H1 (cell line): ENCODE measurements around the gene SAFB. TPM values are rescaled to one million over a fixed set of nuclear protein-coding genes. Genes with fewer than 3 reads are reported as not detected.

Experiments used
- CTCF ChIA-PET: fragments of 300-600 bp; sonication (Branson Sonifier 250); formaldehyde crosslinking; loops from one replicate; lab custom pipeline; 2021; ENCODE audit not compliant: partially characterized antibody; lab: Charles Lee
- POLR2A ChIA-PET: fragments of 300-600 bp; sonication (Branson Sonifier 250); formaldehyde crosslinking; loops from one replicate; lab custom pipeline; 2021; ENCODE audit warnings: inconsistent platforms; ENCODE audit not compliant: partially characterized antibody; lab: Charles Lee
- DNase-seq, 2 experiments: peaks; one replicate each; pipeline versions ENCODE4 v3.0.0 to v3.0.0-alpha.2; 2010 to 2022; ENCODE audit warnings: low spot score in 2 of 2, low read depth in 1 of 2, mixed read lengths in 1 of 2
- FAIRE-seq: peaks from 2 replicates; lab custom pipeline; 2011; peaks lifted over from hg19 to GRCh38; lab: Jason Lieb, UNC
- H2AFZ ChIP-seq: 2 replicates; pipeline ENCODE4 v1.8.1; 2012; ENCODE audit warnings: low read length, inconsistent platforms
- H2AK5ac ChIP-seq: 2 replicates; pipeline ENCODE4 v1.6.1; 2013; ENCODE audit warnings: low read depth, low read length
- H2BK120ac ChIP-seq: replicated peaks from 2 replicates; pipeline ENCODE3; 2013; ENCODE audit warnings: low read depth, low read length, inconsistent platforms
- H2BK12ac ChIP-seq: 2 replicates; pipeline ENCODE4 v1.6.1; 2013; ENCODE audit warnings: low read depth, low read length
- H2BK15ac ChIP-seq: 2 replicates; pipeline ENCODE4 v1.6.1; 2013; ENCODE audit warnings: low read length
- H2BK20ac ChIP-seq: 2 replicates; pipeline ENCODE4 v1.6.1; 2013; ENCODE audit warnings: low read length
- H2BK5ac ChIP-seq: 2 replicates; pipeline ENCODE4 v1.6.1; 2013; ENCODE audit warnings: low read depth, low read length
- H3K14ac ChIP-seq: 2 replicates; pipeline ENCODE4 v1.6.1; 2013; ENCODE audit warnings: inconsistent platforms; ENCODE audit not compliant: insufficient read length
- H3K18ac ChIP-seq: 2 replicates; pipeline ENCODE4 v1.6.1; 2013; ENCODE audit warnings: low read length; ENCODE audit errors: extremely low read depth
- H3K23ac ChIP-seq: 2 replicates; pipeline ENCODE4 v1.6.1; 2013; ENCODE audit warnings: inconsistent platforms; ENCODE audit not compliant: insufficient read length
- H3K23me2 ChIP-seq: 2 replicates; pipeline ENCODE4 v1.6.1; 2013; ENCODE audit warnings: low read depth, low read length
- H3K27ac ChIP-seq: 2 replicates; pipeline ENCODE4 v1.6.1; 2011; ENCODE audit warnings: low read depth, low read length, inconsistent platforms
- H3K27me3 ChIP-seq, 4 experiments: replicated peaks in 1 of 4; 1 replicate in 1 of 4; 2 replicates in 3 of 4; pipeline versions ENCODE4 v1.6.1 to v1.8.1; 2011 to 2013; ENCODE audit warnings: low read length in 3 of 4, mild to moderate bottlenecking in 3 of 4, inconsistent platforms in 2 of 4, mixed read lengths in 2 of 4, moderate library complexity in 1 of 4; ENCODE audit not compliant: control insufficient read depth in 3 of 4, insufficient read depth in 3 of 4; ENCODE audit errors: extremely low read depth in 1 of 4
- H3K36me3 ChIP-seq, 4 experiments: 2 replicates each; pipeline versions ENCODE4 v1.6.1 to v1.8.1; 2011 to 2013; ENCODE audit warnings: mild to moderate bottlenecking in 4 of 4, low read length in 3 of 4, moderate library complexity in 2 of 4, control low read depth in 1 of 4, inconsistent platforms in 1 of 4; ENCODE audit not compliant: insufficient read depth in 4 of 4, control insufficient read depth in 2 of 4
- H3K4ac ChIP-seq: replicated peaks from 2 replicates; pipeline ENCODE3; 2013; ENCODE audit warnings: low read length, low read depth, mixed read lengths, inconsistent platforms; ENCODE audit not compliant: insufficient read length
- H3K4me1 ChIP-seq, 4 experiments: replicated peaks in 1 of 4; 1 replicate in 1 of 4; 2 replicates in 3 of 4; pipeline versions ENCODE4 v1.6.1 to v1.8.1; 2011 to 2013; ENCODE audit warnings: low read length in 3 of 4, inconsistent platforms in 2 of 4, mixed read lengths in 1 of 4; ENCODE audit not compliant: insufficient read depth in 4 of 4, control insufficient read depth in 3 of 4
- H3K4me2 ChIP-seq, 2 experiments: 2 replicates each; pipeline versions ENCODE4 v1.6.1 to v1.8.1; 2011 to 2013; ENCODE audit warnings: low read depth in 2 of 2, low read length in 2 of 2, control low read depth in 1 of 2, inconsistent platforms in 1 of 2, mild to moderate bottlenecking in 1 of 2; ENCODE audit not compliant: insufficient read depth in 1 of 2
- H3K4me3 ChIP-seq, 4 experiments: fragments of 200-600, 300-600 bp in 1 of 4; sonication (generic), shearing (Covaris generic), sonication (Bioruptor Twin) in 1 of 4; 2 replicates each; pipeline versions ENCODE4 v1.5.1 to v1.8.1; 2011 to 2016; ENCODE audit warnings: low read length in 4 of 4, low read depth in 3 of 4, control low read depth in 2 of 4, inconsistent platforms in 2 of 4, mild to moderate bottlenecking in 2 of 4, mixed read lengths in 1 of 4, moderate library complexity in 1 of 4; ENCODE audit not compliant: insufficient read depth in 2 of 4; ENCODE audit errors: extremely low read depth in 1 of 4
- H3K56ac ChIP-seq: replicated peaks from 2 replicates; pipeline ENCODE3; 2013; ENCODE audit warnings: low read depth, mild to moderate bottlenecking, mixed read lengths, low read length, inconsistent platforms; ENCODE audit not compliant: insufficient read length
- H3K79me1 ChIP-seq: 2 replicates; pipeline ENCODE4 v1.6.1; 2013; ENCODE audit warnings: low read depth, low read length, control low read depth
- H3K79me2 ChIP-seq, 2 experiments: 2 replicates each; pipeline versions ENCODE4 v1.6.1 to v1.8.1; 2012 to 2013; ENCODE audit warnings: low read length in 2 of 2, mild to moderate bottlenecking in 2 of 2, inconsistent platforms in 1 of 2; ENCODE audit not compliant: insufficient read depth in 2 of 2, control insufficient read depth in 1 of 2
- H3K9ac ChIP-seq, 4 experiments: replicated peaks in 1 of 4; 1 replicate in 1 of 4; 2 replicates in 3 of 4; pipeline versions ENCODE4 v1.6.1 to v1.8.1; 2011 to 2013; ENCODE audit warnings: low read depth in 3 of 4, low read length in 3 of 4, control low read depth in 2 of 4, mild to moderate bottlenecking in 2 of 4, moderate library complexity in 2 of 4, inconsistent platforms in 1 of 4; ENCODE audit errors: extremely low read depth in 1 of 4
- H3K9me3 ChIP-seq, 2 experiments: 2 replicates each; pipeline versions ENCODE4 v1.6.1 to v1.8.1; 2012 to 2013; ENCODE audit warnings: mild to moderate bottlenecking in 2 of 2, moderate library complexity in 2 of 2, control low read depth in 1 of 2, inconsistent platforms in 1 of 2, low read depth in 1 of 2, low read length in 1 of 2, mixed read lengths in 1 of 2; ENCODE audit not compliant: insufficient read depth in 2 of 2
- H4K20me1 ChIP-seq, 2 experiments: replicated peaks in 1 of 2; 2 replicates each; pipeline versions ENCODE3 to v1.8.1; 2011 to 2013; ENCODE audit warnings: inconsistent platforms in 2 of 2, low read length in 2 of 2, mild to moderate bottlenecking in 1 of 2; ENCODE audit not compliant: insufficient read depth in 2 of 2, control insufficient read depth in 1 of 2
- H4K5ac ChIP-seq: 2 replicates; pipeline ENCODE4 v1.6.1; 2013; ENCODE audit warnings: low read length, low read depth, mixed read lengths, inconsistent platforms; ENCODE audit not compliant: insufficient read length
- H4K8ac ChIP-seq: 2 replicates; pipeline ENCODE4 v1.8.0; 2013; ENCODE audit warnings: mild to moderate bottlenecking, moderate library complexity, low read length, inconsistent platforms; ENCODE audit not compliant: insufficient read depth; ENCODE audit errors: extremely low read depth
- H4K91ac ChIP-seq: replicated peaks from 2 replicates; pipeline ENCODE3; 2013; ENCODE audit warnings: low read length, mixed read lengths, inconsistent platforms; ENCODE audit not compliant: insufficient read length
- CREB1 ChIP-seq: IDR thresholded peaks from 2 replicates; pipeline ENCODE4 v1.6.1; 2012; ENCODE audit warnings: inconsistent platforms
- EZH2 ChIP-seq: fragments of 200-600 bp; sonication (generic); IDR thresholded peaks from 2 replicates; pipeline ENCODE4 v1.7.1; 2012; ENCODE audit warnings: low read depth, mild to moderate bottlenecking, moderate library complexity, low read length, inconsistent platforms; ENCODE audit not compliant: severe bottlenecking
- FOSL1 ChIP-seq: IDR thresholded peaks from 2 replicates; pipeline ENCODE4 v1.6.1; 2011; ENCODE audit warnings: mild to moderate bottlenecking, low read depth, low read length, moderate library complexity; ENCODE audit not compliant: insufficient read depth
- KDM4A ChIP-seq: IDR thresholded peaks from one replicate; pipeline ENCODE4 v1.7.1; 2012; ENCODE audit warnings: low read depth, mild to moderate bottlenecking, moderate library complexity, low read length, inconsistent platforms; ENCODE audit not compliant: severe bottlenecking
- NANOG ChIP-seq: IDR thresholded peaks from 2 replicates; pipeline ENCODE4 v1.6.1; 2011; ENCODE audit warnings: low read length, low read depth, mild to moderate bottlenecking, inconsistent platforms; ENCODE audit not compliant: insufficient read depth, poor library complexity, severe bottlenecking
- RAD21 ChIP-seq, 2 experiments: IDR thresholded peaks in 1 of 2; conservative IDR thresholded peaks in 1 of 2; 2 replicates each; pipeline ENCODE4 v1.6.1; 2011; ENCODE audit warnings: low read depth in 2 of 2, low read length in 2 of 2, improper control_type of control experiment in 1 of 2, inconsistent platforms in 1 of 2, mild to moderate bottlenecking in 1 of 2, moderate library complexity in 1 of 2
- RXRA ChIP-seq: IDR thresholded peaks from 2 replicates; pipeline ENCODE4 v1.6.1; 2011; ENCODE audit warnings: low read depth, mild to moderate bottlenecking, low read length, moderate library complexity; ENCODE audit not compliant: insufficient read depth
- SIRT6 ChIP-seq: IDR thresholded peaks from one replicate; pipeline ENCODE4 v1.7.1; 2012; ENCODE audit warnings: low read length, inconsistent platforms
- SUZ12 ChIP-seq: fragments of 200-600 bp; sonication (generic); IDR thresholded peaks from 2 replicates; pipeline ENCODE4 v1.6.1; 2012; ENCODE audit warnings: mild to moderate bottlenecking, inconsistent platforms, low read length, moderate library complexity, mixed read lengths
- TAF7 ChIP-seq: optimal IDR thresholded peaks from 2 replicates; pipeline ENCODE3; 2011; ENCODE audit warnings: low read depth, mild to moderate bottlenecking, inconsistent platforms, low read length, moderate library complexity, borderline replicate concordance
- TEAD4 ChIP-seq: IDR thresholded peaks from 2 replicates; pipeline ENCODE4 v1.6.1; 2012; ENCODE audit warnings: low read depth, low read length, inconsistent platforms, mixed read lengths
- whole genome bisulfite sequencing, 2 experiments: shearing (Covaris generic) in 1 of 2; methylation state at CpG; one replicate each; pipeline versions ENCODE4 v1.1.6 to v1.1.7; 2013 to 2015; ENCODE audit warnings: low lambda C conversion rate in 2 of 2, mixed read lengths in 2 of 2, inconsistent platforms in 1 of 2, low coverage in 1 of 2, missing lambda C conversion rate in 1 of 2; ENCODE audit not compliant: insufficient replicate concordance in 2 of 2, insufficient coverage in 1 of 2, insufficient read length in 1 of 2; ENCODE audit errors: extremely low coverage in 1 of 2, missing lambda C conversion rate in 1 of 2; 5-methylcytosine and 5-hydroxymethylcytosine counted together
- polyA plus RNA-seq, 7 experiments: library from polyadenylated mRNA; depleted of rRNA in 3 of 7; stranded (reverse) in 5 of 7; unstranded in 2 of 7; fragments of >200 nt in 5 of 7; fragments of 200-250 nt in 2 of 7; gene quantifications; 1 replicate in 5 of 7; 2 replicates in 1 of 7; 4 replicates in 1 of 7; pipeline versions ENCODE4 v1.2.1 to v1.2.3, GENCODE V29; 2011 to 2013; ENCODE audit warnings: missing spikeins in 2 of 7, mixed read lengths in 2 of 7
- total RNA-seq: library from RNA; stranded (reverse); fragmentation: NEBNext Ultra II Directional; extraction: Animal tissue kit (Norgen Biotek cat#: 25700); gene quantifications from 2 replicates; pipeline ENCODE4 v1.2.1, GENCODE V29; 2021

Gene SAFB
- total and polyA plus RNA-seq, 2 of the 8 experiments (the other 6 are each of a cell fraction or from before 2014, with no cell fraction given) = 27.0 to 110 TPM

DNA sequence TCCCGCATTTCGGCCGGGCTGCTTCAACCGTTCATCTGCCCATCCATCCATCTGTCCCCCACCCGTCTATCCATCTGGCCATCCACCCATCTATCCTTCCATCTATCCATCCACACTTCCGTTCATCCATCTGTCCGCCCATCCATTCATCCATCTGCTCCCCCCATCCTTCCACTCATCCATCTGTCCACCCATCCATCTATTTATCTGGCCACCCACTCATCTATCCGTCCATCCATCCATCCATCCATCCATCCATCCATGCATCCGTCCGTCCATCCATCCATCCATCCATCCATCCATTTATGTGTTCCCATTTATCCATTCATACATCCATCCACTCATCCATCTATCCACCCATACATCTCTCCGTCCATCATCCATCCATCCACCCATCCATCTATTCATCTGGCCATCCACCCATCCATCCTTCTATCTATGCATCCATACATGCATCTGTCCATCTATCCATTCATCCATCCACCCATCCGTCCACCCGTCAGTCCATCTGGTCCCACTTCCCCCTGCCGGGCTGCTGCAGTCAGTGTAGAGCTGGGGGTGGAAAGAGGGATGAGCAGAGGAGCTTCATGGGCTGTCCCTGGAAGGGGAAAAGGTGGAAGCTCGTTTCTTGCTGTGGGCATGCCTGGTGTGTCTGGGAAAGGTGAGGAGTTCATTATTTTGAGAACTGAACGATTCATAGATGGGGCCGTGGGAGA lies 58.7 kb downstream of the SAFB start:
- peak overlapping the region; percentile 94 for H3K4ac ChIP-seq
- H2BK15ac ChIP-seq = no peak overlapping the region
- no peaks in the 10 kb centered on the region for H3K27me3 ChIP-seq
- no peak overlapping the region for H4K91ac ChIP-seq
- POLR2A ChIA-PET = interaction anchor here (0.5 to 1.7 kb wide), 5 partner anchors 8 to 33 kb away, joined by 3 to 8 read pairs (median 3); partner anchors contain the start of gene RPL36
- H3K4me2 ChIP-seq = peak overlapping the region; percentile 89 to 97
- FAIRE-seq = no peak
- no peak overlapping the region for H2AFZ ChIP-seq
- no peak overlapping the region for H3K14ac ChIP-seq
- peaks cover 15% of the 10 kb centered on the region; the same call in 1 of the 2 replicates for H3K23me2 ChIP-seq
- peaks cover 3% of the 10 kb centered on the region; the same call in 1 of the 2 replicates for H3K79me1 ChIP-seq
- no peaks in the 10 kb centered on the region for H3K79me2 ChIP-seq
- peak overlapping the region; percentile 80; the same call in 1 of the 2 replicates for H2BK12ac ChIP-seq
- peak overlapping the region; percentile 38 for H4K5ac ChIP-seq
- 0 out of 2 replicates have a peak overlapping the region, but pooled peaks have one; percentile 75 for H4K8ac ChIP-seq
- H3K27ac ChIP-seq = no peak overlapping the region
- no peak for DNase-seq
- 70 to 100% methylated on average over 1 to 17 of the region's 17 CpGs for WGBS, 2 experiments
- no peak overlapping the region for H2BK20ac ChIP-seq
- H3K4me1 ChIP-seq = peaks cover 0 to 14% (median 1%) of the 10 kb centered on the region in 4 experiments; a peak in 5 of 7 replicates
- H3K56ac ChIP-seq = no peak overlapping the region
- H3K23ac ChIP-seq = no peak overlapping the region
- H2BK120ac ChIP-seq = peak overlapping the region; percentile 22
- peak overlapping the region; percentile 58 to 83 (median 76) for H3K4me3 ChIP-seq
- H3K18ac ChIP-seq = peak overlapping the region; percentile 71; the same call in 1 of the 2 replicates
- 0 out of 2 replicates have a peak overlapping the region, but pooled peaks have one; percentile 90 for H2AK5ac ChIP-seq
- 0 out of 8 replicates have a peak, but pooled peaks cover 0 to 2% (median 0%) of the 10 kb centered on the region in 4 experiments for H3K36me3 ChIP-seq
- 0 out of 2 replicates have a peak overlapping the region, but pooled peaks have one; percentile 16 for H2BK5ac ChIP-seq
- H4K20me1 ChIP-seq = peaks cover 0 to 10% of the 10 kb centered on the region in 2 experiments
- no peaks in the 10 kb centered on the region for H3K9me3 ChIP-seq
- H3K9ac ChIP-seq = peak overlapping the region; percentile 0 to 59 (median 37); a peak in 4 of 7 replicates
- CTCF ChIA-PET = no interaction called here
- TF ChIP-seq SUZ12 (no peak), EZH2 (no peak), RXRA (no peak), CREB1 (no peak), NANOG (no peak), KDM4A (no peak), TEAD4 (no peak), SIRT6 (no peak), TAF7 (no peak), RAD21 (IDR thresholded peaks at IDR 0.05 in 1 of 2, conservative IDR thresholded peaks at IDR 0.05 in 1 of 2; ENCODE audit: low read depth in 2 of 2, low read length in 2 of 2) (no peak), FOSL1 (no peak)
